ACC112 (cell line): ENCODE measurements around the gene CERK.

ENCODE experiments used
- H2AFZ ChIP-seq: fragments of 200-600 bp; sonication (generic); one replicate; pipeline ENCODE4 v1.6.0; 2017; ENCODE audit warnings: antibody characterized with exemption, low read length; ENCODE audit not compliant: unreplicated experiment
- H3K27ac ChIP-seq: fragments of 200-600 bp; sonication (generic); 2 replicates; pipeline ENCODE4 v1.5.1; 2014; ENCODE audit warnings: low read depth, mild to moderate bottlenecking, antibody characterized with exemption, low read length, moderate library complexity
- H3K27me3 ChIP-seq: fragments of 200-600 bp; sonication (generic); 2 replicates; pipeline ENCODE4 v1.6.1; 2014; ENCODE audit warnings: mild to moderate bottlenecking, antibody characterized with exemption, low read length, moderate library complexity, mixed read lengths; ENCODE audit not compliant: insufficient read depth
- H3K36me3 ChIP-seq: fragments of 200-600 bp; sonication (generic); 2 replicates; pipeline ENCODE4 v1.6.1; 2016; ENCODE audit warnings: mild to moderate bottlenecking, antibody characterized with exemption, low read length, moderate library complexity, mixed read lengths; ENCODE audit not compliant: insufficient read depth
- H3K4me1 ChIP-seq: fragments of 200-600 bp; sonication (generic); one replicate; pipeline ENCODE4 v1.6.1; 2016; ENCODE audit warnings: low read length, mixed read lengths; ENCODE audit not compliant: insufficient read depth, unreplicated experiment, control insufficient read depth
- H3K4me3 ChIP-seq: fragments of 200-600 bp; sonication (generic); 2 replicates; pipeline ENCODE4 v1.5.1; 2014; ENCODE audit warnings: mild to moderate bottlenecking, low read depth, low read length
- H3K79me2 ChIP-seq: fragments of 200-600 bp; sonication (generic); one replicate; pipeline ENCODE4 v1.6.0; 2016; ENCODE audit warnings: low read length; ENCODE audit not compliant: control insufficient read depth, unreplicated experiment, insufficient read depth

The CERK gene

DNA sequence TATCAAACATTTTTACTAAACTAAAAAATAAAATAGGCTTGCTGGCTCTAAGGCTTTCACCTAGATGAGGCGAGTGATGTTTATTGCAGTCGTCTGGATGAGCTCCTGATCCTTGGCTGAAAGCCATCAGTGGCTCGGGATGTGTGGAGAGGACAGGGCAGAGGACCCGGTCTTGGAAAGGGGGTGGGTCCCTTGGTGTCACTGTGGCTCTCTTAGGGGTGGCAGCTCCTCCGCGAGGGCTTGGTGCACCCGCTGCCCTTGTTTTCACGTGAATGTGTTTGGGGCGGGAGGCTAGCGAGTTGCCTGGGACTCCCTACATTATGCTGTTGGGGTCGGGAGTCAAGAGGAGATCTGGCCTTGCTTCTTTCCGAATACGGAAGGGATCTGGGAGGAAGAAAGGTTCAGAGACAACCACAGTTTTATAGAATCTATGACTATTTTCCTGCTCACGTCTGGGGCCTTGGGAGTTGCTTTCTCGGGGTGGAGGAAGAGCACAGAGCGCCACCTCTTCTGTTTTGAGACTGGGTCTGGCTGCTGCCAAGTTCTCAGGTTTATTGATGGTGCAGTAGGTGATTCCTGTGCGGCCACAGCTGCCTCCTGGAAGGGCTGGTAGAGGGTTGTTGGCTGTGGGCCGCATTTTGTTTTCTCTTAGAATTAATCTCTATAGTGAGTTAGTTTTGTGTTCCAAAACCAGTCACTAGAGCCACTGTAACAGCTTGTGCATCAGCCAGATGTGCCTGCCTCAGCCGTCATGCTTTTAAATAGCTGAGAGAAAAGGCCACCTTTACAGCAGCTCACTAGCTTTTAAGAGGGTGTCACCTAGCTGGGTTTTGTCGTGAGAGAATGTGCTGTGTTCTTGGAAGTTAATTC, 37.2 kb upstream of the CERK start:
- Histone ChIP-seq H2AFZ (no peak overlapping the region), H3K27me3 (no peaks in the 10 kb centered on the region), H3K36me3 (no peaks in the 10 kb centered on the region), H3K4me1 (peaks cover 8% of the 10 kb centered on the region), H3K27ac (no peak overlapping the region), H3K79me2 (peaks cover 15% of the 10 kb centered on the region), H3K4me3 (no peak overlapping the region)

DNA sequence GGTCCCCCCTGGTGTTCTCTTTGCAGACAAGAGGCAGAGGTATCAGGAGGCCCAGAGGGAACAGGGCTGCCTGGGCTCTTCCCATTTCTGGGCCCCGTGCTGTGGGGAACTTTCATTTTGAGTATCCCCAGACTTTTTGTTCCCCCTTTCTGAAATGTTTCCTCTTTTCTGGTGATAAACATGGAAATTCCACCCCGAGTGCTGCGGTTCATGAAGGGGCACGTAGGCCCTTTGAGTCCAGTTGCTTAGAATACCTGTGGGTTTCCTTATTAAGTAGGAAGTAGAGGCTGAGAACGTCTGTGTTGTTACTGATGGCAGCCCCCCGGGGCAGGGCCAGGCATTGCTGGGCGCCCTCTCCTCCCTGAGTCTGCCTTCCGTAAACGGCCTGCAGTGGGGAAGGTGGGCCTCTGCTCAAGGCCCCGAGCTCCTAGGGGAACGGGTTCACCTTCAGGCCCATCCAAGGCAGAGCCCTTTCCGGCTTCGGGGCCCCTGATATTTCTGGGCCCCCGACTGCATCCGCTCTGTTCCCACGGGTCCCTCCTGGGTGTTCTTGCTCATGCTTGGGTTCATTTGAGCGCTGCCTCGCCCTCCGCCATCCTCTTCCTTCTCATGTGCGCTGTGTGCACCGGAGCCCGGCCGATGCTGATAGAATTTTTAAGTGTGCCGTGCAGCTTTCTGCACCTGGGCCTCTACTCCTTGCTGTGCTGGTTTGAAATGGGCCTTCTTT, 36.4 kb upstream of the CERK start:
- H3K4me1 ChIP-seq: peaks cover 8% of the 10 kb centered on the region
- no peaks in the 10 kb centered on the region for H3K27me3 ChIP-seq
- H3K36me3 ChIP-seq: no peaks in the 10 kb centered on the region
- peaks cover 15% of the 10 kb centered on the region for H3K79me2 ChIP-seq
- no peak overlapping the region for H3K27ac ChIP-seq
- no peak overlapping the region for H3K4me3 ChIP-seq
- H2AFZ ChIP-seq: no peak overlapping the region

DNA sequence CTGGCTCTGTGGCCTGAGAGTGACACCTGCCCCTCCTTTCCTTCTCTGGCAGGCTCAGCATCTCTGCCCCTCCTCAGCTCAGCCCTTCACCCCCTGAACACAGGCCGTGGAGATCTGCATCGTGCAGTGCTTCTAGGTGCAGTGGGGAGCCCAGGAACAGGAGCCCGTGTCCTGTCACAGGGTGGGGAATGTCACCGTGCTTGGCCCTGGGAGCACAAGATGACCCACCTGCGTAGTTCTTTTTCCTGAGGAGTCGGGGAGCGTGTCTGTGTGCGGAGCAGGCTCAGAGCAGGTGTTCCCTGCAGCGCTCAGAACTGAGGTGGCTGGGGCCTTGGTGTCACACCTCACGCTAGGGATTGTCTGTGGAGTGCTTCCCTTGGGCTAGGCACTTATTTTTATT, 35.0 kb upstream of the CERK start:
- H3K4me1 ChIP-seq: peaks cover 8% of the 10 kb centered on the region

GRCh38 chr22:46770726-46771125, 32.7 kb upstream of the CERK start:
- H3K27me3 ChIP-seq: no peaks in the 10 kb centered on the region
- peaks cover 8% of the 10 kb centered on the region for H3K4me1 ChIP-seq
- H3K27ac ChIP-seq: no peak overlapping the region
- H3K36me3 ChIP-seq: no peaks in the 10 kb centered on the region
- H3K79me2 ChIP-seq: peaks cover 24% of the 10 kb centered on the region
- no peak overlapping the region for H2AFZ ChIP-seq
- H3K4me3 ChIP-seq: no peak overlapping the region

More for the DNA sequence above, 35.0 kb upstream of the CERK start:
- no peak overlapping the region for H3K4me3 ChIP-seq
- no peak overlapping the region for H3K27ac ChIP-seq
- H2AFZ ChIP-seq: no peak overlapping the region
- H3K36me3 ChIP-seq: no peaks in the 10 kb centered on the region
- H3K79me2 ChIP-seq: peaks cover 15% of the 10 kb centered on the region
- no peaks in the 10 kb centered on the region for H3K27me3 ChIP-seq

GRCh38 chr22:46770151-46770641, 32.1 kb upstream of the CERK start:
- H3K79me2 ChIP-seq: peaks cover 22% of the 10 kb centered on the region
- H3K27me3 ChIP-seq: no peaks in the 10 kb centered on the region
- no peaks in the 10 kb centered on the region for H3K36me3 ChIP-seq
- H3K4me3 ChIP-seq: no peak overlapping the region
- H3K4me1 ChIP-seq: peaks cover 8% of the 10 kb centered on the region
- H3K27ac ChIP-seq: no peak overlapping the region
- no peak overlapping the region for H2AFZ ChIP-seq

DNA sequence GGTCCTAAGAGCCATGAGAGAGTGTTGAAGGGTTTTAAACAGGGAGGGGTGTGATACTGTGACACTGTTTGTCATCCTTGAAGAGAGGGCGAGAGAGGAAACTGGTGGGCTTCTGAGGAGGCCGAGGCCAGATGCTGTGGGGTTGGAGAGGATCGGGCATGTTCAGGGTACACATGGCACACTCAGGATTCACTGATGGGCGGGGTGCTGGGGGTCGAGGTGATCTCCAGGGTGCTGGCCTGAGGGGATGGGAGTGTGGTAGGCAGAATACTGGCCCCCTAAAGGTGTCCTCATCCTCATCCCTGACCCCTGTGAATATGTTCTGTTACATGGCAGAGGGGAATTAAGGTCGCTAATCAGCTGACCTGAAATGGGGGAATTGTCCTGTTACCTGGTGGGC, 31.7 kb upstream of the CERK start:
- no peak overlapping the region for H3K27ac ChIP-seq
- H3K79me2 ChIP-seq: peaks cover 23% of the 10 kb centered on the region
- no peak overlapping the region for H3K4me3 ChIP-seq

GRCh38 chr22:46769191-46769675, 31.2 kb upstream of the CERK start:
- Histone ChIP-seq H3K4me3 (no peak overlapping the region), H3K27me3 (no peaks in the 10 kb centered on the region), H3K36me3 (no peaks in the 10 kb centered on the region), H3K4me1 (peaks cover 7% of the 10 kb centered on the region), H2AFZ (no peak overlapping the region), H3K27ac (no peak overlapping the region), H3K79me2 (peaks cover 25% of the 10 kb centered on the region)

More for the DNA sequence above, 31.7 kb upstream of the CERK start:
- Histone ChIP-seq H3K27me3 (no peaks in the 10 kb centered on the region), H3K4me1 (peaks cover 8% of the 10 kb centered on the region), H3K36me3 (no peaks in the 10 kb centered on the region), H2AFZ (no peak overlapping the region)

- Histone ChIP-seq H2AFZ (no peak overlapping the region), H3K79me2 (peaks cover 41% of the 10 kb centered on the region), H3K4me3 (no peak overlapping the region), H3K36me3 (no peaks in the 10 kb centered on the region), H3K27ac (no peak overlapping the region), H3K27me3 (no peaks in the 10 kb centered on the region), H3K4me1 (peaks cover 2% of the 10 kb centered on the region)
Observed at GRCh38 chr22:46767249-46767985, 29.4 kb upstream of the CERK start.

GRCh38 chr22:46766611-46767010, 28.6 kb upstream of the CERK start:
- peaks cover 46% of the 10 kb centered on the region for H3K79me2 ChIP-seq
- no peak overlapping the region for H2AFZ ChIP-seq
- H3K4me3 ChIP-seq: no peak overlapping the region
- peaks cover 2% of the 10 kb centered on the region for H3K4me1 ChIP-seq
- no peaks in the 10 kb centered on the region for H3K27me3 ChIP-seq
- no peak overlapping the region for H3K27ac ChIP-seq
- no peaks in the 10 kb centered on the region for H3K36me3 ChIP-seq

DNA sequence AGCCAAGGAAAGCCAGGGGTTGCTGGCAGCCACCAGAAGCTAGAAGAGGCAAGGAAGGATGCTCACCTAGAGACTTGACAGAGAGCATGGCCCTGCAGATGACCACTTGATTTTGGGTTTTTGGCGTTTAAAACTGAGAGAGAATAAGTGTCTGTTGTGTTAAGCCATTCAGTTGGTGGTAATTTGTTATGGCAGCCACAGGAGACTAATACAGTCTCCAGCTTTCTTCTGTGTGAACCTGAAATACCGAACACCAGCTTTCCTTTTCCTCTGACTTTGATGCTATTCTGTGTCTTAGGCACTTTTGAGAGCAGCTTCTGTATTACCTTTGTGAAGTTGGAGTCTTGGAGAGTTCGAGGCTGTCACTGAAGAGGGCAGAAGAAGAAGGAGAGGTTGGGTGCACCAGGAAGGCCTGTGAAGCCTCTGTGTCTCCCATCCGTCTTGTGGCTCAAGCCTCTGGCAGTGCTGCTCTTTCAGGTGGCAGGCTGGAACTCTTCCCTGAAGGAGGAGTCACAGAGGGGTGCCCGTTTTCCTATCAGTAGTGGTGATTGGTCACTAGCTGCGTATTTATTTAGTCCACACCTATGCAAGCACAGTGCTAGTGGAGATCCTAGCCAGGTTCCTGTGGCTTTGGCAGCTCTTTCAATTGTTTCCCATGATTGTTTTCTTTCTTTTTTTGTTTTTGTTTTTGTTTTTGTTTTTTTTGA, 26.9 kb upstream of the CERK start:
- H3K27ac ChIP-seq: no peak overlapping the region
- H2AFZ ChIP-seq: no peak overlapping the region
- H3K4me3 ChIP-seq: no peak overlapping the region
- H3K36me3 ChIP-seq: no peaks in the 10 kb centered on the region
- no peaks in the 10 kb centered on the region for H3K27me3 ChIP-seq
- H3K79me2 ChIP-seq: peaks cover 50% of the 10 kb centered on the region
- H3K4me1 ChIP-seq: peaks cover 2% of the 10 kb centered on the region
